SK-N-MC (cell line): ENCODE data around the gene VPS35.

Experiments used
- EZH2 ChIP-seq: fragments of 200-600 bp; sonication (generic); IDR thresholded peaks from one replicate; pipeline ENCODE4 v1.6.1; 2017; ENCODE audit warnings: antibody characterized with exemption
- FOXP2 ChIP-seq: optimal IDR thresholded peaks from 2 replicates; pipeline ENCODE3; 2011; ENCODE audit warnings: mild to moderate bottlenecking, moderate library complexity; ENCODE audit not compliant: insufficient read depth; ENCODE audit errors: extremely low read length, control extremely low read depth
- POLR2AphosphoS5 ChIP-seq: IDR thresholded peaks from 2 replicates; pipeline ENCODE4 v1.6.1; 2012; ENCODE audit warnings: mild to moderate bottlenecking, low read depth, low read length, borderline replicate concordance

GRCh38 chr16:46709469-46710005 is 20.6 kb upstream of the VPS35 start:
- TF ChIP-seq EZH2, result no peak
- no peak for TF ChIP-seq FOXP2
- no peak for TF ChIP-seq POLR2AphosphoS5
